Neural progenitor cell (in vitro differentiated cells): Measurements from ENCODE around the gene LINC01488. TPM values are rescaled to one million over a fixed set of nuclear protein-coding genes. Genes with fewer than 3 reads are reported as not detected.

Experiments used
- DNase-seq: peaks from one replicate; pipeline ENCODE4 v3.0.0-alpha.2; 2016; ENCODE audit warnings: low spot score
- H2AFZ ChIP-seq: fragments of 200-600 bp; sonication (generic); replicated peaks from 2 replicates; pipeline ENCODE4 v1.6.1; 2016; ENCODE audit warnings: antibody characterized with exemption
- H3F3A ChIP-seq: fragments of 200-600 bp; sonication (generic); 2 replicates; pipeline ENCODE4 v1.6.1; 2016; ENCODE audit warnings: antibody characterized with exemption, low read depth
- H3K27ac ChIP-seq: fragments of 200-600 bp; sonication (generic); 2 replicates; pipeline ENCODE4 v1.5.1; 2016; ENCODE audit warnings: mild to moderate bottlenecking
- H3K27me3 ChIP-seq: fragments of 200-600 bp; sonication (generic); 2 replicates; pipeline ENCODE4 v1.6.1; 2016; ENCODE audit warnings: mild to moderate bottlenecking, moderate library complexity
- H3K36me3 ChIP-seq: fragments of 200-600 bp; sonication (generic); 2 replicates; pipeline ENCODE4 v1.5.1; 2016
- H3K4me1 ChIP-seq: fragments of 200-600 bp; sonication (generic); 2 replicates; pipeline ENCODE4 v1.6.1; 2016; ENCODE audit warnings: mixed run types
- H3K4me2 ChIP-seq: fragments of 200-600 bp; sonication (generic); 2 replicates; pipeline ENCODE4 v1.6.1; 2016
- H3K4me3 ChIP-seq: fragments of 200-600 bp; sonication (generic); 2 replicates; pipeline ENCODE4 v1.5.1; 2016
- H3K79me2 ChIP-seq: fragments of 200-600 bp; sonication (generic); 2 replicates; pipeline ENCODE4 v1.6.1; 2016; ENCODE audit warnings: low read depth
- H3K9ac ChIP-seq: fragments of 200-600 bp; sonication (generic); 2 replicates; pipeline ENCODE4 v1.6.1; 2016
- H3K9me3 ChIP-seq: fragments of 200-600 bp; sonication (generic); 2 replicates; pipeline ENCODE4 v1.5.1; 2016; ENCODE audit warnings: low read depth
- H4K20me1 ChIP-seq: fragments of 200-600 bp; sonication (generic); 2 replicates; pipeline ENCODE4 v1.6.1; 2016; ENCODE audit warnings: low read depth
- H3K27ac Mint-ChIP-seq: 3 replicates; pipeline ENCODE4 v1.8.0; 2021; ENCODE audit warnings: mixed read lengths
- H3K27me3 Mint-ChIP-seq: 2 replicates; pipeline ENCODE4 v1.8.0; 2022; ENCODE audit warnings: low read depth, mild to moderate bottlenecking, inconsistent platforms, moderate library complexity, mixed read lengths; ENCODE audit not compliant: insufficient read depth
- H3K36me3 Mint-ChIP-seq: 3 replicates; pipeline ENCODE4 v1.8.0; 2021; ENCODE audit warnings: mixed read lengths
- H3K4me1 Mint-ChIP-seq: 3 replicates; pipeline ENCODE4 v1.8.0; 2021; ENCODE audit warnings: mixed read lengths
- H3K4me3 Mint-ChIP-seq: 3 replicates; pipeline ENCODE4 v1.8.0; 2021; ENCODE audit warnings: mild to moderate bottlenecking, moderate library complexity, mixed read lengths
- H3K9me3 Mint-ChIP-seq: 3 replicates; pipeline ENCODE4 v1.8.0; 2020; ENCODE audit warnings: mixed read lengths
- EZH2 ChIP-seq: fragments of 200-600 bp; sonication (generic); IDR thresholded peaks from 2 replicates; pipeline ENCODE4 v1.6.1; 2017; ENCODE audit warnings: antibody characterized with exemption, mild to moderate bottlenecking, moderate library complexity
- EZH2phosphoT487 ChIP-seq: fragments of 200-600 bp; sonication (generic); IDR thresholded peaks from 2 replicates; pipeline ENCODE4 v1.6.1; 2017; ENCODE audit warnings: antibody characterized with exemption
- total RNA-seq: library from RNA; depleted of rRNA; stranded (reverse); fragments of >200 nt; gene quantifications from 2 replicates; pipeline ENCODE4 v1.2.3, GENCODE V29; 2015; ENCODE audit warnings: low replicate concordance
- TF ChIP-seq, protein P1 (sequence below): fragments of 200-600 bp; sonication (generic); IDR thresholded peaks from 2 replicates; pipeline ENCODE4 v1.5.1; 2017; ENCODE audit warnings: antibody characterized with exemption, mild to moderate bottlenecking

LINC01488 gene
- total RNA-seq, 1 donor from 2014 or later: 0.09 TPM

- no peak overlapping the region for H2AFZ ChIP-seq
- H3K4me3 Mint-ChIP-seq: no peak overlapping the region
Observed at GRCh38 chr11:69479591-69480271, 1.7 kb upstream of the LINC01488 start.

DNA sequence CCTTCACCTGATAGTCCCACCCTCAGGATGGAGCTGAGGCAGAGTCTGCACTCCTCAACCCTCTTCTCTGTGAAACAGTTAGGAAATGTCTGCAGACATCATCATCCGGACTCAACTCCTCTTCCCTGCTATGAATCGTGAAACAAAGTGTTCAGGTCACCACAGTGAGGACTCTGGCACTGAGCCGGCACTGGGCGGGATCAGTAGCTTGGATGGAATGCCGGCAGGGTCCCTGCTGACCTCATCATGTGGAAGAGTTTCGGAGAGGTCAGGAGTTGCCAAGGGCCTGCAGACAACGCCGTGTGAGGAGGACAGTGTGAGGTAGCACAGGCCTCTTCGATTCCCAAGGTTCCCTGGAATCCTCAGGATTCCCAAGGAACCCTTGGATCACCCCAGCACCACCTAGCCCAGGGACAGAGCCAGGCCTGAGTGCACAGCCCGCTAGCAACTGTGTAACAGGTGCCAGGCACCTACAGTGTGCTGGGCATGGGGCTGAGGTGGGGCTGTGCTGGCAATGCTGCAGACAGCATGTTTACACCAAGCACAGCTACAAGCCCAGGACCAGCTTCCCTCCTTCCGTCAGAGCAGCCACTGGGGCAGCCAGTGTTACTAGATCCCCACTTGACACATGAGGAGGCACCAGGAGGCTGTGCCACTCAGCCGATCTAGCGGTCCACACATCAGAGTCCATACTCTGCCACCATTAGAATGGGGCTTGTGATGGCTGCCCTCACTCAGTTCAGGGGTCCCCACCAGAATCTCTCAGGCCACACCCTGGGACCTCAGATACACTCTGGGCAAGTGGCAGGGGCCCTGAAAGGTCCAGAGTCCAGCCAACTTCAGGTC lies 693 bp upstream of the LINC01488 start:
- no peaks in the 10 kb centered on the region for H3K27me3 Mint-ChIP-seq
- H3K4me3 Mint-ChIP-seq: no peak overlapping the region
- peaks cover 32% of the 10 kb centered on the region for H3K4me1 ChIP-seq

More at GRCh38 chr11:69479591-69480271, 1.7 kb upstream of the LINC01488 start:
- no peak overlapping the region for H3K27ac ChIP-seq
- H3K27ac Mint-ChIP-seq: peak overlapping the region; percentile 11
- H3K4me1 ChIP-seq: peaks cover 23% of the 10 kb centered on the region
- no peaks in the 10 kb centered on the region for H3K79me2 ChIP-seq
- peaks cover 24% of the 10 kb centered on the region for H3K4me1 Mint-ChIP-seq
- no peak overlapping the region for H3K9ac ChIP-seq
- no peaks in the 10 kb centered on the region for H3K36me3 Mint-ChIP-seq
- H3K4me3 ChIP-seq: no peak overlapping the region
- H3K27me3 Mint-ChIP-seq: no peaks in the 10 kb centered on the region
- H3K9me3 Mint-ChIP-seq: no peaks in the 10 kb centered on the region
- H3K9me3 ChIP-seq: no peaks in the 10 kb centered on the region
- TF ChIP-seq EZH2 (no peak), EZH2phosphoT487 (no peak)
- TF ChIP-seq, protein P1, sequence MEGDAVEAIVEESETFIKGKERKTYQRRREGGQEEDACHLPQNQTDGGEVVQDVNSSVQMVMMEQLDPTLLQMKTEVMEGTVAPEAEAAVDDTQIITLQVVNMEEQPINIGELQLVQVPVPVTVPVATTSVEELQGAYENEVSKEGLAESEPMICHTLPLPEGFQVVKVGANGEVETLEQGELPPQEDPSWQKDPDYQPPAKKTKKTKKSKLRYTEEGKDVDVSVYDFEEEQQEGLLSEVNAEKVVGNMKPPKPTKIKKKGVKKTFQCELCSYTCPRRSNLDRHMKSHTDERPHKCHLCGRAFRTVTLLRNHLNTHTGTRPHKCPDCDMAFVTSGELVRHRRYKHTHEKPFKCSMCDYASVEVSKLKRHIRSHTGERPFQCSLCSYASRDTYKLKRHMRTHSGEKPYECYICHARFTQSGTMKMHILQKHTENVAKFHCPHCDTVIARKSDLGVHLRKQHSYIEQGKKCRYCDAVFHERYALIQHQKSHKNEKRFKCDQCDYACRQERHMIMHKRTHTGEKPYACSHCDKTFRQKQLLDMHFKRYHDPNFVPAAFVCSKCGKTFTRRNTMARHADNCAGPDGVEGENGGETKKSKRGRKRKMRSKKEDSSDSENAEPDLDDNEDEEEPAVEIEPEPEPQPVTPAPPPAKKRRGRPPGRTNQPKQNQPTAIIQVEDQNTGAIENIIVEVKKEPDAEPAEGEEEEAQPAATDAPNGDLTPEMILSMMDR: no peak
- H4K20me1 ChIP-seq: no peaks in the 10 kb centered on the region
- H3K36me3 ChIP-seq: no peaks in the 10 kb centered on the region
- no peaks in the 10 kb centered on the region for H3K27me3 ChIP-seq
- no peaks in the 10 kb centered on the region for H3F3A ChIP-seq
- DNase-seq: no peak
- H3K4me2 ChIP-seq: no peak overlapping the region

GRCh38 chr11:69482322-69482721 lies 859 bp downstream of the LINC01488 start:
- Histone ChIP-seq H3K36me3 (no peaks in the 10 kb centered on the region), H3F3A (no peaks in the 10 kb centered on the region)

More for the DNA sequence above, 693 bp upstream of the LINC01488 start:
- Histone ChIP-seq H4K20me1 (no peaks in the 10 kb centered on the region), H3K9me3 (no peaks in the 10 kb centered on the region), H3K9ac (no peak overlapping the region), H3K4me3 (no peak overlapping the region), H3F3A (no peaks in the 10 kb centered on the region), H3K27ac (no peak overlapping the region), H2AFZ (no peak overlapping the region), H3K27me3 (no peaks in the 10 kb centered on the region), H3K36me3 (no peaks in the 10 kb centered on the region), H3K79me2 (no peaks in the 10 kb centered on the region), H3K4me2 (no peak overlapping the region)
- no peaks in the 10 kb centered on the region for H3K36me3 Mint-ChIP-seq
- H3K9me3 Mint-ChIP-seq: no peaks in the 10 kb centered on the region
- H3K27ac Mint-ChIP-seq: peak overlapping the region; percentile 93
- TF ChIP-seq, protein P1: no peak
- TF ChIP-seq EZH2: no peak
- no peak for TF ChIP-seq EZH2phosphoT487
- no peak for DNase-seq
- H3K4me1 Mint-ChIP-seq: peaks cover 30% of the 10 kb centered on the region

More at GRCh38 chr11:69482322-69482721, 859 bp downstream of the LINC01488 start:
- no peak overlapping the region for H3K4me3 Mint-ChIP-seq
- H3K4me3 ChIP-seq: no peak overlapping the region
- H3K27ac ChIP-seq: no peak overlapping the region
- no peak overlapping the region for H3K27ac Mint-ChIP-seq
- H3K79me2 ChIP-seq: no peaks in the 10 kb centered on the region
- no peaks in the 10 kb centered on the region for H3K36me3 Mint-ChIP-seq
- H3K4me1 ChIP-seq: peaks cover 32% of the 10 kb centered on the region
- H3K9ac ChIP-seq: no peak overlapping the region
- no peaks in the 10 kb centered on the region for H3K9me3 ChIP-seq
- H2AFZ ChIP-seq: no peak overlapping the region
- no peak overlapping the region for H3K4me2 ChIP-seq
- H3K4me1 Mint-ChIP-seq: peaks cover 27% of the 10 kb centered on the region
- TF ChIP-seq EZH2phosphoT487: no peak
- TF ChIP-seq EZH2: no peak
- TF ChIP-seq, protein P1: no peak
- no peaks in the 10 kb centered on the region for H3K27me3 Mint-ChIP-seq
- DNase-seq: no peak
- H4K20me1 ChIP-seq: no peaks in the 10 kb centered on the region
- no peaks in the 10 kb centered on the region for H3K9me3 Mint-ChIP-seq
- no peaks in the 10 kb centered on the region for H3K27me3 ChIP-seq
